CD4-positive, alpha-beta T cell treated with Interleukin-12 subunit alpha and Interleukin-12 subunit beta, for 1 hour (primary cell): ENCODE measurements around the gene BHLHE40.

Experiments used
- DNase-seq: peaks from one replicate; pipeline ENCODE4 v3.0.0-alpha.2; 2020

Gene BHLHE40

DNA sequence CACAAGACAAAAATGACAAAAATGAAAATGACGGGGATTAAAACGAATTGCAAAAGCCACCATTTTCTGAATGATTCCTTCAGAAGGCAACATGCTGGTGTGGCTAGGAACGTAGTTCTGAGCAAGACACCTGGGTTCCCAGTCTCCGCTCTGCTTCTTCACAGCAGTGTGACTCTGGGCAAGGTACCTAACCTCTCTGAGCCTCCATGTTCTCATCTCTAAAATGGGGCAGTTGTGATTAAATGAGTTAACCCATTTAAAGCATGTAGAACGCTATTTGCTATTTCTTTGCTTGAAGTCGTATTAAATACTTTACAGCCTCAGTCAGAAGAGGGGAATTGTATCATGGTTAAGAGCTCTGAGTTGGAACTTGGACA, 23.6 kb downstream of the BHLHE40 start:
- no peak for DNase-seq

DNA sequence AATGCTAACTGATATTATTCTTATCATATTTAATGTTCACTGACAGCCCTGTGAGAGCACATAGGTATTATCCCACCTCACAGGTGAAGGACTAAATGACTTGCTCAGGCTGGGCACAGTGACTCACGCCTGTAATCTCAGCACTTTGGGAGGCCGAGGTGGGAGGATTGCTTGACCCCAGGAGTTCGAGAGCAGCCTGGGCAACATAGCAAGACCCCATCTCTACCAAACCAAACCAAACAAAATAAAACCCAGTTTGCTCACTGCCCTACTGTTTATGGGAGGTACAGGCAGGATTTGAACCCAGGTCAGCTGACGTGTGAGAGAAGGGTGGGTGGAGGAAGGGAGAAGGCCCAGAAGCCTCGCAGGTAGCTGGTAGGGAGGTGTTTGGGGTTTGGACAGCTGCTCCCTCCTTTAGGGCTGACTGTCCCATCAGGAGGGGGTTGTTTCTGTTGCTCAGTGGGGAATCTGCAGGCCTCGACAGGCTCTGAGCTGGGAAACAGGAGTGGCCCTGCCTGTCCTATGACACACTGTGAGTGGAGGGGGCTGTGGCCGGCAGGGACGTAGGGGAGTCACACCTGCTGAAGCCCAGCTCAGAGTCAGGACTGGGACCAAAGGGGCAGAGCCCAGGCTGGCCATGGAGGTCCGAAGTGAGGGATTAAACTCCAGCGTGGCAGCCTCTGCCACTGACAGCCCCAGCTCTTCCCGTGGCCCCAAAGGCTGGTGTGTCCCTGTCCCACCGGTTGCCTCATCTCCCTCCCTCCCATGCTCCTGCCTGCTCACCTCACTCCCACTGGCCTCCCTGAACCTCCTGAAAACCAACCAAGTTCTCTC, 25.3 kb downstream of the BHLHE40 start:
- no peak for DNase-seq

DNA sequence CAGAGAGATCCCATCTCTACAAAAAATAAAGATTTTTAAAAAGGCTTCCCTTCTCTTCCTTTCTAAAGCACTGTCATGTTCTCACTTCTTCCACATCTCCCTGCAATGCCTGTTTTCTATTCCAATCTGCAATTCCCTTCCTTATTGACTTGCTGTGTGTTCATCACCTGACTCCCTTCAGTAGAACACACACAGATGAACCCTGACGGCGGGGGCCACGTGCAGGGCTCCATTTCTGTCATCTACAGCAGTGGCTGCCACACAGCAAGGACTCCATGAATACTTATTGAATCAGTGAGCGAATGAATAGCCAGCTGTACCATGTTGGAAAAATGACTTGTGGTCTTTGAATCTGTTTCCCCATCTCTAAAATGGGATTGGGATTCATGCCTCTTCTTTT, 26.1 kb downstream of the BHLHE40 start:
- DNase-seq = no peak

DNA sequence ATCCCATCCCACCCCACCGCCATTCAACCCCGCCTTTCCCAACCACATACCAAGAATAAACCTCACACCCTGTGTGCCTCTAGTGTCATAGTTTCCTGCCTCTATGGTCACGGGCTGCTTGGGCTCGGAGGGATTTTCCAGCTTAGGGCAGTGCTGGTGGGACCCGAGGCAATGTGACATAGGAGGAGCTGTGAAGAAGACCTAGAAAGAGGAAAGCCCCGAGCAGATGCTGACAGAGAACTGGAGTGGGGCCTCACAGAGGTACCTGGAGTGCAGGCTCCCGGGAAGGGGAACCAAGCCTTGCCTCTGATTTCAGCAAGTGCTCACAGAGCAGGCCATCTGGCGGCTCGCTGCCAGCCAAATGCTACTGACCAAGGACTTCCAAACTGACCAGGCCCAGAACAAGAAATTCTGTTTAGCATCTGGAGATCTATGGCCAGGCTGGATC, 27.5 kb downstream of the BHLHE40 start:
- DNase-seq = peak; percentile 87

- no peak for DNase-seq
These were observed 28.6 kb downstream of the BHLHE40 start for GRCh38 chr3:5007873-5008272.

DNA sequence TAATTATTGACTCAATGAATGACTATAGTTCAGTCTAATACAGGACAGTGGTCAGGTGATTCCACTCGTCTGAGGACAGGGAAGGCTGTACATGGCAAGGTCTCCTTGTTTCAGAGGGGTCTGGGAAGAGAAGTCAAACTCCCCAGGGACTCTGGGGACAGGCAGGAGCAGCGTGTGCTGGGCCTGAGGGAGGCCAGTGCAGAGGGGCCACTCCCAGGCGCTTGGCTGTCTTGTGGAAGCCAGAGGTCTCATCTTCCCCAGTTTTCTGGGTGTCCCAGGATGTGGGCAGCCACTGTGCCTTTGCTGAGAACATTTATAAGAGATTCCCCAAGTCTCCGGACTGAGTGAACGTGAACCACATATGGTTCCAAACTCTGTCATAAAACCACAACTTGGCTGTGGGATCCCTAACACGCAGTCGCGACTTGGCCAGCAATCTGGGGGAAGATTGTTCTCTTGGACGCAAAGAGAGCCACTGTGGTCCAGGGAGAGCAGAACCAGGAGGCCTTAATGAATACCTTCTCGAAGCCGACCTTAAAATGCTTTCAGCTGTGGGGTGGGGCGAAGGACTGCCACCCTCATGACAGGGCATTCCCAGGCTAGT, 30.4 kb downstream of the BHLHE40 start:
- DNase-seq = no peak

DNA sequence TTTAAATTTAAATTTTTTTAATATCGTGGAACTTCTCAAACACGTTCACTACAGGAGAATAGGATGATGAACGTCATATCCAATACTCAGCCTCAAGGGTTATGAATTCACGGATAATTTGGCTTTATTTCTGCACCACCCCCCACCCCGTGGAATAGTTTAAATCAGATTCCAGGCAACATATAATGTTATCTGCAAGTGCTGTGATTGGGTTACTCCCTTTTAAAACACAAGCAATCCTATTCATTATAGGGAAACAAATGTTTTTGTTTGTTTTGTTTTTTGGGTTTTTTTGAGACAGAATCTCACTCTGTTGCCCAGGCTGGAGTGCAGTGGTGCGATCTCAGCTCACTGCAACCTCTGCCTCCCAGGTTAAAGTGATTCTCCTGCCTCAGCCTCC, 30.9 kb downstream of the BHLHE40 start:
- DNase-seq = no peak

DNA sequence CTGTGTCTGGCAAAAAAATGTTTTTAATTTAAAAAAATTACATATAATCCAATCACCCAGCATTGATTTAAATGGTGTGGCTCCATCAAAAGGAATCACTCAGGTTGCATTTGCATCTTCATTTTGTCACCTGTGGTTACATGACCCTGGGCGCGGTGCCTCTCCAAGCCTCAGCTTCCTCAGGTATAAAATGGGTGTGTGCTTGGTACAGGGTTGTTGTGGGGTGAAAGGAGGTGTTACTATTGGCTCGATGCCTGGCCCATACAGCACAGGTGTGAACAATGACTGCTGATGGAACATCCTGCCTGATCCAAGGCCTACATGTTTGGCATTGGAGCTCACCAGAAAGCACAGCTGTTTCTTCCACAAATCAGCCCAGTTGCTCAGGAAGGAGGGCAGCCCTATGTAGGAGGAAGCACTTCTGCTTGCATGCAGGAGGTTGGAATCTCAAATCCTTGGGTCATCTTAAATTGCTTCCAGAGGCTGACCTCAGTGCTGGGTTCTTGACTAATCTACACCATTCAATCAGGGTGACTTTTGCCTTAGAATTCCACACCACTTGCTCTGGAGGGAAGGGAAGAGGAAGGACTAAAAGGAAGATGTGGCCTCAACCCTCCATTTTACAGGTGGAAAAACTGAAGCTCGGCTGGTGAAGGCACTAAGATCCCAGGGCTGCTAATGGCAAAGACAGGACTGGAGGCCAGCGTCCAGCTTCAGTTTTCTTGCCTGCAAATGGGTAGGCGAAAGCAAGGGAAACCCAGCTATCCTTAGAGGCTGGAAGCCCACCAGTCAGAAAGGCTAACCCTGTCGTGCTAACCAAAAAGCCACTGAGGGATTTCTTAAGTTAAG, 31.7 kb downstream of the BHLHE40 start:
- DNase-seq = peak; percentile 47

DNA sequence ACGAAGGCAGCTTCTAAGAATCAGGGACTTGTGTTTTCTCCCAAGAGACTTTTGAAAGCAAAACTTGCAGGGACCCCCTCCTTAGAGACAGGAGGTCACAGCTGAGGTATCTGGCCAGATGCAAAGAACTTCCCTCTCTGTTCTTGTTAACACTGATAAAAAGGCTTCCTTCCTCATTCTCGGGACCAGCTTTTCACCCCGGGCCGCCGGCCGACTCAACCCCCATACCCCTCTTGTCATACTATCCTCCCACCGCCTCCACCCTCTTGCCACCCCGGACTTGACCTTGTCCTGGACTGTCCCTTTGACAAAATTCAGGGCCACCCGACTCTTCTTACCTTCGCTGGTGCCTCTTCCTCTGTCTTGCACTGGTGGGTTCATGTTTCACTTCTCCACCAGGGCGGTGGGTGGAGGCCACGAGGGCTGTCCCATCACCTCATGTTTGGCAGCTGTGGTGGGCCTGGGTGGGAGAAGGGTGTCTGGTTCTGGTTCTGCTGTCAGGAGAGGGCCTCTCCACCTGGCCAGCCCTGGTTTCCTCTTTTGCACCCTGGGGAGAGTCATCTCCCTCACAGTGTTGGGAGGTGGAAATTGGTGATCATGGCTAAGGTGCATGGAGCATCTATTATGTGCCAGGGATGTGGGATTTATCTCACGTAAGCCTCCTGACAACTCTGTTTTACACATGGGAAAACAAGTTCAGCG, 32.5 kb downstream of the BHLHE40 start:
- DNase-seq = peak; percentile 39

GRCh38 chr3:5012367-5012766, 33.1 kb downstream of the BHLHE40 start:
- no peak for DNase-seq

DNA sequence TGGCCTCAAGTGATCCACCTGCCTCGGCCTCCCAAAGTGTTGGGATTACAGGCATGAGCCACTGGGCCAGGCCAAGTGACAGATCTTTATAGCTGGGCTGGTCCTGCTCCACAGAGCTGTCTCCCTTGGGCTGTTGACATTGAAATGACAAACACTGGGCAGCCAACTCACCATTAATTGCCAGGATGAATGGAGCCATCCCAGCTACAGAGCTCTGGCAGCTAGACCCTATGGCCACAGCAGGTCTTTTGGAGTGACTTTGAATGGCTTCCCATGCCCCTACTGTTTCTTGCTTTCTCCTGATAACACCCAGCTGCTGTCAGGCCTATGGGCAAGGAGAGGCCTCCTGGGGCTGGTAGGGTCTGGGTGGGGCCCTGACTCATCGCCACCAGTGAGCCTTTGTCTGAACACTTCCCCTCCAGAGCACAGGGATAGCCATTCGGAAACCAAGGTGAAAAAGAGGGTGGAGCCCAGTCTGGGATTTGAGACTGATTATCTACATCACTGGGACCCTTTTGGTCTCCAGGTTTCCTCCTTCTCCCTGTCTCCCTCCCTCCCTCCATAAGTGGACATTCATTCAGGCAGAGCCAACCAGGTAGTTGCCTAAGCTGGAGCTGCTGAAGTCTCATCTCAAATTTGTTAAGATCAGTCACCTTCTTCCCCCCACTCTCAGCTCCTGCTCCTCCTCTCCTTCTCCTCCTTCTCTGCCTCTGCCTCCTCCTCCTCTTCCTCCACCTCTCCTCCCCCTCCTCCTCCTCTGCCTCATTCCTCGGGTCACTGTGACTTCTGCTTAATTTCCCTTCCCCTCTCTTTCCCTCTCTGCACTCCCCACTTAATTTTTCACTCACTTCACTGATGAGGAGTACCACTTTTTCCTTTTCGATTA, 34.0 kb downstream of the BHLHE40 start:
- DNase-seq = no peak

DNA sequence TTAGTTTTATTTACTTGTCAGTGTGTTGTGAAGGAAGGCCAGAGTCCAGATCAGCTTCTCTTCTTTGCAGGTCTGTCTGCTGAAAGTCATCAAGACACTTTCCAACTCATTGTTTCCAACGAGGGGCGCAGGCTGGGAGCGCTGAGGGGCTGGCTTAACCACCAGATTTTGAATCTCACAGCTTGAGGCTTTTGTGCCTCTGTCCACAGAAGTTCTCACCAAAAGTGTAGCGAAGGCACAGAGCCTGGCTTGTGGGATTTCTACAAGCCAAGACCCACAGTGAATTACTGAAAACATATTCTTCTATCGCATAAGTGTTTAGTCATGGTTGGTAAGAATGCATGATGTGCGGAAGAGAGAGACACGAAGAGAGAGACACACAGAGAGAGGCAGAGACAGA, 35.2 kb downstream of the BHLHE40 start:
- no peak for DNase-seq

GRCh38 chr3:5015056-5015455, 35.8 kb downstream of the BHLHE40 start:
- no peak for DNase-seq

- peak; percentile 66 for DNase-seq
These were observed 37.2 kb downstream of the BHLHE40 start for GRCh38 chr3:5016211-5017161.

DNA sequence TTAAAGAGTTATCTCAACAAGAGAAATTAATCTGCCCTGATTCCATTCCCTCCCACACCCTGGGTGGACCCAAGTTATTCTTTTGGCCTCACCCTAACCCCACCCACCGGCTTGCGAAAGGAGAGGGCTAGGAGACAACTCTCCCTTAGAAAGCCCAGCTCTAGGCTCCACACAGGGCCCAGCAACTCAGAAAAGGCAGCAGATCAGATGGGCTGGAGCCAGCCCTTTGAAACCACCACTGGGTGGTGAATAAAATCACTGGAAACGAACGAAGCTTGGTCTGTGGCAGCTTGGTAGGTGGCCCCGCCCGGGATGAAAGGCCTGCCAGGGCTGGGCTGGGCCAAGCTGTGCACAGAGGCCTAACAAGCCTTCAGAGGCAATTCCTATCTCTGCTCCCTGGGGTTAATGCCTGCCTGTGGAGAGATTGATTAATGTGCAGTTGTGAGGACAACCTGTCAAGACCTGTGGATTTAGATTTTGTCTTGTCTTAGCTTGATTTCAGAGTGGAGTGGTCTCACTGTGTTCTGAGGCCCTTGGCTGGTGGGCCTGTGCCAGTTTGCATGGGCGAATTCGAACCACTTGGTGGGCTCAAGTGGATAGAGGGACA, 38.8 kb downstream of the BHLHE40 start:
- DNase-seq = peak; percentile 27

GRCh38 chr3:5019411-5020241, 40.4 kb downstream of the BHLHE40 start:
- DNase-seq = peak; percentile 82

- DNase-seq = no peak
These were observed 41.0 kb downstream of the BHLHE40 start for GRCh38 chr3:5020242-5020722.

DNA sequence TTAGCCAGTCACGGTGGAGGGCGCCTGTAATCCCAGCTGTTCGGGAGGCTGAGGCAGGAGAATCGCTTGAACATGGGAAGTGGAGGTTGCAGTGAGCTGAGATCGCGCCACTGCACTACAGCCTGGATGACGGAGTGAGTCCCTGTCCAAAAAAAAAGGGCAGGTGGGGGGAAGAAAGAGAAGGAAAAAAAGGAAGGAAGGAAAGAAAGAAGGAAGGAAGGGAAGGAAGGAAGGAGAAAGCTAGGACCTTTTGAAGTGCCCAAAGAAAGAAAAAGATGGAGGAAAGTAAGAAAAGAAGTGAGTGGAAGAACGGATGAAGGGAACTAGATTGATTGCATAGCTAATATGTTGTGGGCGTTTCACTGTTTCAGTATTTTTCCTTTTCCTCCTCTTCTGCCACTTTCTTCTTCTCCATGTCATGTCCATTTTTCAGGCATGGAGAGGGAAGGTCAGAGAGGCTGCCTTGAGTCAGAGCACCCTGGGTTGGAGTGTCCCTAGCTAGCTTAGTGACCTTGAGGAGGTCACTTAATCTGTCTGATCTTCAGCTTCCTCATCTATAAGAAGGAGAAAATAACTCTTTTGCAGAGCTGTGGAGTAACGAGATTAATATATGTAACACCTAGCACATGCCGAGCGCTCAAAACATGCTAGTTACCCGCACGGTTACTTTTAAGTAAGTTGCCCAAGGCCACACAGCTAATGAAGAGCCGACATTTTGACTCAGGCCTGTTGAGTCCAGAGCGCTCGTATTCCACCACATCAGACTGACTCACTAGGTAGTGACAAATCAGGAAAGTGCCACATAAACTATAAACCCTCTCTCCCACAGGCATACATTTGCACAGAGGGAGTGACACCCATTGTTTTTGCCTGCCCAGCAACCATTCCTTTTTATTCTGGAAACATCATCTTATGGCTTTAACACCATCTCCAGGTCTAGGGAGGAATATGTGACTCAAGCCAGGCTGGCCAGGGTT, 42.2 kb downstream of the BHLHE40 start:
- no peak for DNase-seq
